Measurements from ENCODE around the gene CNOT4.
"Not testable (repeated sequence)": the region's sequence is repeated elsewhere in the genome, so short reads cannot be mapped to it uniquely, and the experiment has no call there.

The CNOT4 gene

DNA sequence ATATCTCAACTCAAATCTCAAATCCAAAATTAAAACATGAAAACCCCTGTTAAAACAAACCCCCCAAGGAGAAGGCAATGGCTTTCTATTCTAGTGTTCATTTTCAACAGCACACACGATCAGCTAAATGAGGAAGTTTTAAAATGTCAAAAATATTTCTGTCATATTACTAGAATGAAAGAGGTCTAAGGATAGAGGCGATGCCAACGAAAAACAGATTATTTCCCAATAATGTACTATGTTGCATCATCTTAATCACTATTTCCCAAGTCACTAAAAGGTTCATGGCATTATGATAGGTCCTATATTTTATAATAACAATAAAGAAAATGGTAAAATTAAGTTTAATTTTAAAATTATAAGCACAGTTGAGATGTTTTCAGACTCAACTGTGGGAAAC lies 10.1 kb downstream of the CNOT4 start:
- Histone ChIP-seq H2AK5ac (ENCODE audit: low read length) (no peak overlapping the region), H4K12ac (ENCODE audit: low read depth, low read length) (no peak overlapping the region), H3K79me1 (ENCODE audit: low read length) (no peaks in the 10 kb centered on the region), H3K4me3 (ENCODE audit: low read depth, low read length) (no peak overlapping the region), H3K4me2 (ENCODE audit: low read length) (no peak overlapping the region), H3K23ac (ENCODE audit: low read length) (no peak overlapping the region), H4K91ac (ENCODE audit: low read depth, low read length) (no peak overlapping the region), H3K9ac (ENCODE audit: low read length) (no peak overlapping the region), H3K4me1 (ENCODE audit: control insufficient read depth in 1 of 2, insufficient read depth in 2 of 2, low read length in 2 of 2) (no peaks in the 10 kb centered on the region), H4K8ac (ENCODE audit: low read depth, low read length) (no peak overlapping the region), H3K4ac (ENCODE audit: low read depth, low read length) (no peak overlapping the region), H3K36me3 (ENCODE audit: control insufficient read depth in 1 of 2, insufficient read depth in 2 of 2, low read length in 2 of 2) (no peaks in the 10 kb centered on the region), H2AFZ (ENCODE audit: insufficient read depth, low read length, poor library complexity) (no peak overlapping the region), H3K79me2 (ENCODE audit: control insufficient read depth, insufficient read depth, low read length, poor library complexity) (peaks cover 3% of the 10 kb centered on the region), H3K27me3 (ENCODE audit: insufficient read depth, low read length) (no peaks in the 10 kb centered on the region), H3K18ac (ENCODE audit: low read length) (no peak overlapping the region), H3K27ac (ENCODE audit: low read depth, low read length) (no peak overlapping the region), H2BK120ac (ENCODE audit: insufficient read depth, low read length, poor library complexity) (no peak overlapping the region), H3K14ac (ENCODE audit: low read length) (no peak overlapping the region), H2BK5ac (ENCODE audit: low read depth, low read length, poor library complexity) (no peak overlapping the region), H2BK12ac (ENCODE audit: low read length) (no peak overlapping the region), H3K9me3 (ENCODE audit: insufficient read depth, low read depth, low read length) (no peaks in the 10 kb centered on the region)
- WGBS (ENCODE audit: extremely low coverage, insufficient coverage, insufficient read length) = no CpG with 5 or more reads among the region's 3 CpGs
- DNase-seq = no peak

DNA sequence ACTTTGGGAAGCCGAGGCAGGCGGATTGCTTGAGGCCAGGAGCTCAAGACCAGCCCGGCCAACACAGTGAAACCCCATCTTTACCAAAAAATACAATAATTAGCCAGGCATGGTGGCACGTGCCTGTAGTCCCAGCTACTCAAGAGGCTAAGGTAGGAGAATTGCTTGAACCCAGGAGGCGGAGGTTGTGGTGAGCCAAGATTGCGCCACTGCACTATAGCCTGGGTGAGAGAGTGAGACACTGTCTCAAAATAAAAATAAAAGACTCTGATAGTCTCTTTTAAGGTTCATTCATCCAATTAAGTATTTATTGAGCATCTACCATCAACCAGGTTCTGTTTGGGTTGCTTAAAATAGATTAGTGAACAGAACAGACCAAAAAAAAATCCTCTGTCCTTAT lies 12.7 kb downstream of the CNOT4 start:
- not testable (repeated sequence) for H3K79me1 ChIP-seq (ENCODE audit: low read length); H2BK12ac ChIP-seq (ENCODE audit: low read length); H4K12ac ChIP-seq (ENCODE audit: low read depth, low read length); DNase-seq; H3K4ac ChIP-seq (ENCODE audit: low read depth, low read length); H3K23ac ChIP-seq (ENCODE audit: low read length); H3K4me1 ChIP-seq (ENCODE audit: control insufficient read depth in 1 of 2, insufficient read depth in 2 of 2, low read length in 2 of 2); H2AK5ac ChIP-seq (ENCODE audit: low read length); H3K14ac ChIP-seq (ENCODE audit: low read length); H4K91ac ChIP-seq (ENCODE audit: low read depth, low read length); H4K8ac ChIP-seq (ENCODE audit: low read depth, low read length); H3K4me2 ChIP-seq (ENCODE audit: low read length); H2AFZ ChIP-seq (ENCODE audit: insufficient read depth, low read length, poor library complexity); H3K18ac ChIP-seq (ENCODE audit: low read length); H3K27me3 ChIP-seq (ENCODE audit: insufficient read depth, low read length); H3K79me2 ChIP-seq (ENCODE audit: control insufficient read depth, insufficient read depth, low read length, poor library complexity); H3K36me3 ChIP-seq (ENCODE audit: control insufficient read depth in 1 of 2, insufficient read depth in 2 of 2, low read length in 2 of 2); H2BK5ac ChIP-seq (ENCODE audit: low read depth, low read length, poor library complexity); H3K4me3 ChIP-seq (ENCODE audit: low read depth, low read length); H3K9ac ChIP-seq (ENCODE audit: low read length); H2BK120ac ChIP-seq (ENCODE audit: insufficient read depth, low read length, poor library complexity); H3K27ac ChIP-seq (ENCODE audit: low read depth, low read length); H3K9me3 ChIP-seq (ENCODE audit: insufficient read depth, low read depth, low read length)
- no CpG with 5 or more reads among the region's 6 CpGs for WGBS (ENCODE audit: extremely low coverage, insufficient coverage, insufficient read length)

DNA sequence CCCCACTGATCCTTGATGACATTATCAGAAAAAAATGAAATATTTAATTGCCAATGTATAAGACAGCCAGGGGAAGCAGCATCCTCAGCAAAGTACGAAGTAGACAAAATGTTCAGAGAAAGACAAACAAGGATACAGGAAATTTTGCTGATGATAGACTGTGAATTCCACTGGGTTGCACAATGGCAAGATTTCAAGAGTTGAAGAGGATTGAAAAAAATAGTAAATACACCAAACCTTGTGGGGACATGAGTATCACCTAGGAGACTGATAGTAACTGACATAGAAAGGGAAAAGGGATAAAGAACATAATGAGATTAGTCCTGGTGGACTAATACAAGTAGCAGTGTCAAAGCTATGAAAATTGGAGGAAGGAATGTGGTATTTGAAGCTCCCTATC lies 16.5 kb downstream of the CNOT4 start:
- Histone ChIP-seq H3K18ac (ENCODE audit: low read length) (no peak overlapping the region), H3K9me3 (ENCODE audit: insufficient read depth, low read depth, low read length) (no peaks in the 10 kb centered on the region), H2BK12ac (ENCODE audit: low read length) (no peak overlapping the region), H3K4me3 (ENCODE audit: low read depth, low read length) (no peak overlapping the region), H3K9ac (ENCODE audit: low read length) (no peak overlapping the region), H3K23ac (ENCODE audit: low read length) (no peak overlapping the region), H2AK5ac (ENCODE audit: low read length) (no peak overlapping the region), H3K27ac (ENCODE audit: low read depth, low read length) (no peak overlapping the region), H2AFZ (ENCODE audit: insufficient read depth, low read length, poor library complexity) (no peak overlapping the region), H4K12ac (ENCODE audit: low read depth, low read length) (no peak overlapping the region), H3K4ac (ENCODE audit: low read depth, low read length) (no peak overlapping the region), H2BK5ac (ENCODE audit: low read depth, low read length, poor library complexity) (no peak overlapping the region), H4K8ac (ENCODE audit: low read depth, low read length) (no peak overlapping the region), H3K36me3 (ENCODE audit: control insufficient read depth in 1 of 2, insufficient read depth in 2 of 2, low read length in 2 of 2) (no peaks in the 10 kb centered on the region), H2BK120ac (ENCODE audit: insufficient read depth, low read length, poor library complexity) (no peak overlapping the region), H3K14ac (ENCODE audit: low read length) (no peak overlapping the region), H3K4me1 (ENCODE audit: control insufficient read depth in 1 of 2, insufficient read depth in 2 of 2, low read length in 2 of 2) (no peaks in the 10 kb centered on the region), H3K79me2 (ENCODE audit: control insufficient read depth, insufficient read depth, low read length, poor library complexity) (peaks cover 2% of the 10 kb centered on the region), H3K4me2 (ENCODE audit: low read length) (no peak overlapping the region), H4K91ac (ENCODE audit: low read depth, low read length) (no peak overlapping the region), H3K27me3 (ENCODE audit: insufficient read depth, low read length) (no peaks in the 10 kb centered on the region), H3K79me1 (ENCODE audit: low read length) (no peaks in the 10 kb centered on the region)
- WGBS (ENCODE audit: extremely low coverage, insufficient coverage, insufficient read length) = no CpG with 5 or more reads among the region's 1 CpG
- DNase-seq = peak in 1 of 2 donors; percentile 6

DNA sequence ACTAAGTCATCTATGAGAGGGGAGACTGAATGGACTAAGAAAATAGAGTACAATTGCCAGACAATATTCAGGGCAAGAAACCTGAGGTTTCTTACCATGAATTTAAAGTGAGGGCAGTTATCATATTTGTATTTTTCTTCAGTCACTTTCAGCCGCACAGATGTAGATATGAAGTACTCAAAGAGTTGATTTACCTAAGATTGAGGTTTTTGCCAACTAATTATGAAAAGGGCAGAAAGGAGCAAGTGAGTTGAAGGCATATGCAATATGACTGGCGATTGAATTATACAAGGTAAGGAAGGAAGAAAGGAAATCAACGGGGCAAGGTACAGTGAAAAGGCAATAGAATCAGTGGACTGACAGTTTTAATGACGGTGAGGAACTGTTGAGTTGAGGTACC lies 17.8 kb downstream of the CNOT4 start:
- no CpG with 5 or more reads among the region's 4 CpGs for WGBS (ENCODE audit: extremely low coverage, insufficient coverage, insufficient read length)
- H3K23ac ChIP-seq (ENCODE audit: low read length) = no peak overlapping the region
- no peak overlapping the region for H2BK120ac ChIP-seq (ENCODE audit: insufficient read depth, low read length, poor library complexity)
- no peak overlapping the region for H2BK5ac ChIP-seq (ENCODE audit: low read depth, low read length, poor library complexity)
- H3K27me3 ChIP-seq (ENCODE audit: insufficient read depth, low read length) = no peaks in the 10 kb centered on the region
- H3K4me3 ChIP-seq (ENCODE audit: low read depth, low read length) = no peak overlapping the region
- H3K18ac ChIP-seq (ENCODE audit: low read length) = no peak overlapping the region
- no peak overlapping the region for H4K8ac ChIP-seq (ENCODE audit: low read depth, low read length)
- H3K4me1 ChIP-seq (ENCODE audit: control insufficient read depth in 1 of 2, insufficient read depth in 2 of 2, low read length in 2 of 2) = no peaks in the 10 kb centered on the region
- no peak overlapping the region for H4K91ac ChIP-seq (ENCODE audit: low read depth, low read length)
- no peak overlapping the region for H3K14ac ChIP-seq (ENCODE audit: low read length)
- H3K79me1 ChIP-seq (ENCODE audit: low read length) = no peaks in the 10 kb centered on the region
- no peak overlapping the region for H2AK5ac ChIP-seq (ENCODE audit: low read length)
- no peak overlapping the region for H3K9ac ChIP-seq (ENCODE audit: low read length)
- no peaks in the 10 kb centered on the region for H3K36me3 ChIP-seq (ENCODE audit: control insufficient read depth in 1 of 2, insufficient read depth in 2 of 2, low read length in 2 of 2)
- H3K79me2 ChIP-seq (ENCODE audit: control insufficient read depth, insufficient read depth, low read length, poor library complexity) = peaks cover 2% of the 10 kb centered on the region
- no peak overlapping the region for H3K4ac ChIP-seq (ENCODE audit: low read depth, low read length)
- no peak overlapping the region for H3K27ac ChIP-seq (ENCODE audit: low read depth, low read length)
- no peak overlapping the region for H3K4me2 ChIP-seq (ENCODE audit: low read length)
- H2BK12ac ChIP-seq (ENCODE audit: low read length) = no peak overlapping the region
- no peak for DNase-seq
- no peak overlapping the region for H4K12ac ChIP-seq (ENCODE audit: low read depth, low read length)
- H3K9me3 ChIP-seq (ENCODE audit: insufficient read depth, low read depth, low read length) = no peaks in the 10 kb centered on the region
- no peak overlapping the region for H2AFZ ChIP-seq (ENCODE audit: insufficient read depth, low read length, poor library complexity)

DNA sequence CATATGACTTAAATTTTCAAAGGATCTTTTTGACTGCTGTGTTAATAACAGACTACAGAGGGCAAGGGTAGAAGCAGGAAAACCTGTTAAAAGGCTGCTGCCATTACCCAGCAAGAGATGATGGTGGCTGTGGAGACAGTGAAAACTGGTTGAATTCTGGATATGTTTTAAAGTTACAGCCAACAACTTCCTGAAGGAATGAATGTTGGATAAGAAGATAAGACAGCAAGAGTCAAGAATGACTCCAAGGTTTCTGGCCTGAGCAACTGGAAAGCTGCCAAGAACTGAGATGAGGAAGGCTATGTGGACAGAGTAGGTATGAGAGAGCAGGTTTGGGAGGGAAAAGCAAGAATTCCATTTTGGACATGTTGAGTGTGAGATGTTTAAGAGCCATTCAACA lies 19.1 kb downstream of the CNOT4 start:
- Histone ChIP-seq H2BK120ac (ENCODE audit: insufficient read depth, low read length, poor library complexity) (no peak overlapping the region), H4K12ac (ENCODE audit: low read depth, low read length) (no peak overlapping the region), H3K79me1 (ENCODE audit: low read length) (no peaks in the 10 kb centered on the region), H4K91ac (ENCODE audit: low read depth, low read length) (no peak overlapping the region), H2AK5ac (ENCODE audit: low read length) (no peak overlapping the region), H3K23ac (ENCODE audit: low read length) (no peak overlapping the region), H3K36me3 (ENCODE audit: control insufficient read depth in 1 of 2, insufficient read depth in 2 of 2, low read length in 2 of 2) (no peaks in the 10 kb centered on the region), H3K18ac (ENCODE audit: low read length) (no peak overlapping the region), H3K14ac (ENCODE audit: low read length) (no peak overlapping the region), H3K79me2 (ENCODE audit: control insufficient read depth, insufficient read depth, low read length, poor library complexity) (peaks cover 2% of the 10 kb centered on the region), H3K4me1 (ENCODE audit: control insufficient read depth in 1 of 2, insufficient read depth in 2 of 2, low read length in 2 of 2) (no peaks in the 10 kb centered on the region), H3K4ac (ENCODE audit: low read depth, low read length) (no peak overlapping the region), H3K4me2 (ENCODE audit: low read length) (no peak overlapping the region), H3K27me3 (ENCODE audit: insufficient read depth, low read length) (no peaks in the 10 kb centered on the region), H3K9ac (ENCODE audit: low read length) (no peak overlapping the region), H3K27ac (ENCODE audit: low read depth, low read length) (no peak overlapping the region), H3K9me3 (ENCODE audit: insufficient read depth, low read depth, low read length) (no peaks in the 10 kb centered on the region), H4K8ac (ENCODE audit: low read depth, low read length) (no peak overlapping the region), H2BK12ac (ENCODE audit: low read length) (no peak overlapping the region), H2BK5ac (ENCODE audit: low read depth, low read length, poor library complexity) (no peak overlapping the region), H2AFZ (ENCODE audit: insufficient read depth, low read length, poor library complexity) (no peak overlapping the region), H3K4me3 (ENCODE audit: low read depth, low read length) (no peak overlapping the region)
- peak; percentile 33 to 72 for DNase-seq

Data from trophoblast cell (in vitro differentiated cells and primary cell).